ENCODE results near the gene RAC2.

DNA sequence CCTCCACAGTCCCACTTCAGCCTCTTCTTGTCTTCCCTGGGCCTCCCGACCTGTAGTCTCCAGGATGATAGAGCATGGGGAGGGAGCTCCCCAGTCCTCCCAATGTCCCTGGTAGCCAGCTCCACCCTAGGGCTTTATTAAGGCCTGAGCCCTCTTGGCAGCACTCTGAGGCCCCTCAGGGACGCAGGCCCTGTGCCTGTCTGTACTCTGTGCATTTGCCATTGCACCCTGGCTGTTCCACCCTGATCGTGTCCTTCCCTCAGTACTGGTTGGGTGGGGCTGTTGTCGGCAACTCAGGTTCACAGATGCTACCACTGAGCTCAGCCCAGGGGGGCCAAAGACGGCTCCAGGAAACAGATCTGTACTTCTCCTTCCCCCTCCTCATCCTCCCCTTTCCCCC, 39.0 kb downstream of the RAC2 start:
- TF ChIP-seq CTCF (IDR thresholded peaks at IDR 0.05): no peak
- no peak for TF ChIP-seq POLR2A (IDR thresholded peaks at IDR 0.05)
